GM12873 (cell line): Measurements from ENCODE around the gene TLN1.

ENCODE experiments used
- CTCF ChIP-seq: IDR thresholded peaks from 2 replicates; pipeline ENCODE4 v1.5.1; 2012; ENCODE audit warnings: low read depth, mild to moderate bottlenecking, moderate library complexity, low read length, control low read depth; ENCODE audit not compliant: insufficient read depth; ENCODE audit errors: missing control alignments

Gene TLN1

DNA sequence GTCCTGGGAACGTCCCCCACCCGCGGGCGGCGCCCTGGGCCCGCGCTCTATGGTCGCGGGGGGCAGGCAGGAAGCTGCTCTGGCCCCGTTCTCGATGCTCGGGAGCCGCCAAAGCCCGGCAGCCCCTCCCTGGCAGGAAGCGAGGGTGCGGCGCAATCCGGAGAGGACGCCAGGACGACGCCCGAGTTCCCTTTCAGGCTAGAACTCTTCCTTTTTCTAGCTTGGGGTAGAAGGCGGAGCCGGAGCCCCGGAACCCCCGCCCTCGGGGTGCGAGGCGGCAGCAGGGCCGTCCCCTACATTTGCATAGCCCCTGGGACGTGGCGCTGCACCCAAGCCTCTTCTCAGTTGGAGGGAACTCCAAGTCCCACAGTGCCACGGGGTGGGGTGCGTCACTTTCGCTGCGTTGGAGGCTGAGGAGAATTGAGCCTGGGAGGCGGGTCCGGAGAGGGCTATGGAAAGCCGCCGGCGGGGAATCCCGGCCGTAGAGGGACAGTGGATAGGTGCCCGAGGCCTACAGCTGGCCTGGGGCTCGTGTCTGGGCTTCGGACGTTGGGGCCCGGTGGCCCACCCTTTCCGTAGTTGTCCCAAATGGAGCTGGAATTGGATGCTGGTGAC is at the start of gene TLN1, which contains the start of gene CREB3:
TLN1 (minus strand) TSS at position 11 of the 615 bp plus-strand sequence. CDS start 6,501 bp downstream, outside the sequence.
CREB3 (plus strand) TSS at position 482 of the 615 bp plus-strand sequence; CDS start at position 589, 107 bp downstream.
- no peak for TF ChIP-seq CTCF

- TF ChIP-seq CTCF: no peak
Observed at GRCh38 chr9:35781066-35781465, 49.1 kb upstream of the TLN1 start.

- TF ChIP-seq CTCF: no peak
Observed at GRCh38 chr9:35778496-35778895, 46.5 kb upstream of the TLN1 start.

DNA sequence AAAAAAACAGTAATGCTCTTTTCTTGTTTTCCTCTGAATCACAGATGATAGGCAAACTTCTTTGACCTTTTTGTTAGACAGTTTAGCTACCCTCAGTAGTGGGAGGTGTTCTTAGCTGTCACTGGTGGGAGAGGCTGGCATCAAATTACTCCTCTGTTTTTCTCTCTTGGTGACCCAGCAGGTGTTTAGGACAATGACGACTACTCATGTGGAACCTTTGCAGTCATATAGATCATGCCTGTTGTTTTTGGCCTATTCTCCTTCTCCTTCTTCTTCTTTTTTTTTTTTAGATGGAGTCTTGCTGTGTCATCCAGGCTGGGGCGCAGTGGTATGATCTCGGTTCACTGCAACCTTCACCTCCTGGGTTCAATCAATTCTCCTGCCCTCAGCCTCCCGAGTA is 44.0 kb upstream of the TLN1 start:
- TF ChIP-seq CTCF: no peak

DNA sequence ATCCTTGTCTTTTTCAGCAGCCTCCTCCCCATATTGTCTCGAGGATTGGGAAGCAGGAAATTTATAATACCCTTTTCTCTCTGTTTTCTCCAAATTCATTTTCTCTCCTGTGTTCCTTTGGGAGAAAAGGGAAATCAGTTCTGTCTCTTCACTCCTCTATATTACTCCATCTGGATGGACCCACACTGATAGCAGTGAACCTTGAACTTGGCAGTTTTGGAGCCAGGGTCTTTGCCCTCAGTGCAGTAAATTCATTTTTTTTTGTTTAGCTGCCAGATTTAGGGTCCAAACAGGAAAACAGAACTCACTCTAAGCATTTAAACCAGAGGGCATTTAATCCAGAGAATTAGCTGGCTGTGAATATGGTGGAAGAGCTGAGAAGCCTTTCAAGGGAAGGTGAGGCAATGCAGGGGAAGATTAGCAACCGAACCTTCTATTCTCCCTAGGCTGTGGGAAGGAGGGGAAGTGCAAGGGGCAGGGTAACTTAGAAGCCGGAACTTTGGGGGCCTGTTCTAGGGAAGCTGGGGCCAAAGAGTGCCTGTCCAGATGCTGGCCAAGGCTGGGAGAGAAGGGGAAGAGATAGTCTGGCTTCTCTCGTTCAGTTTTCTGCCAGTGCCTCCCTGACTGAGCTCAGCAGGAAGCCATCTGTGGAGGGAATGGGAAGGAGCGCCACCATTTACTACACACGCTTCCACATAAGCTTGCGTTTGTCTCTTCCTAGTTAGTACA is 43.1 kb upstream of the TLN1 start:
- no peak for TF ChIP-seq CTCF

DNA sequence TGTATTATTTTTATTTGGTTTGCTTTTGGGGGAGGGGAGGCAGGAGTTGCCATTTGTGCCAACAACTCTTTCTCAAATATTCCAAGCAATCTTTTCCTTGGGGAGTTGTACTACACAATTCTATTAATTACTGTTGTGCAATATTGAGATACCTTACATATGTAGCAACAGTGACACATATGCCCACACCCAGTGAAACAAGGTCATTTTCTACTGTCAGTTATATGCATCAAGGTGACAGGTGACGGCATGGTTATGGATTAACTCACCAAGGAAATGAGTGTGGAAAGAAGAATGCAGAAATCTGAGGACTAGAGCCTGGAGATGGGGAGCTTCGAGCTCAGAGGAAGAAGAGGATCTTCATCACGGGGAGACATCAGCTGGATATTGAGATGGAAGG is 39.9 kb upstream of the TLN1 start:
- no peak for TF ChIP-seq CTCF

GRCh38 chr9:35771534-35771933 is 39.5 kb upstream of the TLN1 start:
- no peak for TF ChIP-seq CTCF
